ENCODE data around the gene PGLYRP1.

PGLYRP1 gene

GRCh38 chr19:46002678-46003275, 20.1 kb downstream of the PGLYRP1 start:
- DNase-seq (ENCODE audit: low read depth in 1 of 2, low spot score in 1 of 2): no peak

GRCh38 chr19:46000491-46001246, 22.2 kb downstream of the PGLYRP1 start:
- DNase-seq (ENCODE audit: low read depth in 1 of 2, low spot score in 1 of 2): peak; percentile 52 to 53

- DNase-seq (ENCODE audit: low read depth in 1 of 2, low spot score in 1 of 2): no peak
Observed at GRCh38 chr19:45999653-46000121, 23.2 kb downstream of the PGLYRP1 start.

- DNase-seq (ENCODE audit: low read depth in 1 of 2, low spot score in 1 of 2): no peak
Observed at GRCh38 chr19:45998834-45999233, 24.0 kb downstream of the PGLYRP1 start.

GRCh38 chr19:45996933-45997332, 25.9 kb downstream of the PGLYRP1 start:
- no peak for DNase-seq (ENCODE audit: low read depth in 1 of 2, low spot score in 1 of 2)

GRCh38 chr19:45995715-45996385, 27.0 kb downstream of the PGLYRP1 start:
- no peak for DNase-seq (ENCODE audit: low read depth in 1 of 2, low spot score in 1 of 2)

GRCh38 chr19:45994998-45995714, 27.7 kb downstream of the PGLYRP1 start, which contains the start of gene CCDC61:
Gene CCDC61, plus strand, starts transcription at chr19:45995467. Its CDS starts 7,552 bp downstream, at chr19:46003019.
- DNase-seq (ENCODE audit: low read depth in 1 of 2, low spot score in 1 of 2): peak; percentile 83 to 94

GRCh38 chr19:45994456-45994997, 28.3 kb downstream of the PGLYRP1 start:
- DNase-seq (ENCODE audit: low read depth in 1 of 2, low spot score in 1 of 2): no peak

GRCh38 chr19:45990113-45990728, 32.6 kb downstream of the PGLYRP1 start:
- no peak for DNase-seq (ENCODE audit: low read depth in 1 of 2, low spot score in 1 of 2)

- no peak for DNase-seq (ENCODE audit: low read depth in 1 of 2, low spot score in 1 of 2)
Observed at GRCh38 chr19:45985321-45985720, 37.5 kb downstream of the PGLYRP1 start.

- DNase-seq (ENCODE audit: low read depth in 1 of 2, low spot score in 1 of 2): no peak
Observed at GRCh38 chr19:45981350-45981749, 41.5 kb downstream of the PGLYRP1 start.

GRCh38 chr19:45978156-45978555, 44.7 kb downstream of the PGLYRP1 start:
- DNase-seq (ENCODE audit: low read depth in 1 of 2, low spot score in 1 of 2): no peak

GRCh38 chr19:45976178-45976577, 46.7 kb downstream of the PGLYRP1 start:
- DNase-seq (ENCODE audit: low read depth in 1 of 2, low spot score in 1 of 2): no peak

- DNase-seq (ENCODE audit: low read depth in 1 of 2, low spot score in 1 of 2): no peak
Observed at GRCh38 chr19:45975306-45976070, 47.4 kb downstream of the PGLYRP1 start.

GRCh38 chr19:45973553-45974338, 49.1 kb downstream of the PGLYRP1 start, which contains the start of gene NOVA2:
Gene NOVA2, minus strand, starts transcription at chr19:45973865. Its CDS starts 514 bp downstream, at chr19:45973351.
- DNase-seq (ENCODE audit: low read depth in 1 of 2, low spot score in 1 of 2): no peak

GRCh38 chr19:45972947-45973540, 49.8 kb downstream of the PGLYRP1 start:
- DNase-seq (ENCODE audit: low read depth in 1 of 2, low spot score in 1 of 2): no peak

- no peak for DNase-seq (ENCODE audit: low read depth in 1 of 2, low spot score in 1 of 2)
Observed at GRCh38 chr19:45972081-45972946, 50.5 kb downstream of the PGLYRP1 start.
